NCI-H1105 (cell line): ENCODE measurements around the gene RMDN3.

Source experiments
- DNase-seq: peaks from one replicate; lab custom pipeline; 2025; lab: John Stamatoyannopoulos, UW

Gene RMDN3

GRCh38 chr15:40749151-40749630 lies 5.9 kb downstream of the RMDN3 start:
- DNase-seq = no peak

GRCh38 chr15:40747685-40748631 lies 7.1 kb downstream of the RMDN3 start:
- DNase-seq = no peak

- no peak for DNase-seq
Observed at GRCh38 chr15:40746916-40747418, 8.1 kb downstream of the RMDN3 start.

GRCh38 chr15:40744815-40745152 lies 10.3 kb downstream of the RMDN3 start:
- no peak for DNase-seq

GRCh38 chr15:40743921-40744814 lies 10.9 kb downstream of the RMDN3 start:
- DNase-seq = no peak

GRCh38 chr15:40743485-40743901 lies 11.6 kb downstream of the RMDN3 start:
- DNase-seq = no peak

GRCh38 chr15:40739854-40740253 lies 15.2 kb downstream of the RMDN3 start:
- DNase-seq = no peak

- no peak for DNase-seq
Observed at GRCh38 chr15:40739047-40739446, 16.0 kb downstream of the RMDN3 start.

GRCh38 chr15:40737048-40737447 lies 18.0 kb downstream of the RMDN3 start:
- DNase-seq = no peak

- no peak for DNase-seq
Observed at GRCh38 chr15:40736575-40736974, 18.5 kb downstream of the RMDN3 start.

- DNase-seq = no peak
Observed at GRCh38 chr15:40731034-40731433, 24.0 kb downstream of the RMDN3 start.

- DNase-seq = no peak
Observed at GRCh38 chr15:40723919-40724318, 31.1 kb downstream of the RMDN3 start.

GRCh38 chr15:40722934-40723333 lies 32.1 kb downstream of the RMDN3 start:
- DNase-seq = no peak

- DNase-seq = no peak
Observed at GRCh38 chr15:40722354-40722753, 32.7 kb downstream of the RMDN3 start.

GRCh38 chr15:40721701-40722100 lies 33.4 kb downstream of the RMDN3 start:
- no peak for DNase-seq

- DNase-seq = no peak
Observed at GRCh38 chr15:40716165-40716564, 38.9 kb downstream of the RMDN3 start.

GRCh38 chr15:40714144-40714543 lies 40.9 kb downstream of the RMDN3 start:
- no peak for DNase-seq

- no peak for DNase-seq
Observed at GRCh38 chr15:40706121-40706520, 48.9 kb downstream of the RMDN3 start.

GRCh38 chr15:40702077-40702476 lies 53.0 kb downstream of the RMDN3 start:
- no peak for DNase-seq

GRCh38 chr15:40697916-40698315 lies 57.1 kb downstream of the RMDN3 start:
- DNase-seq = no peak

- no peak for DNase-seq
Observed at GRCh38 chr15:40696228-40696627, 58.8 kb downstream of the RMDN3 start.

- no peak for DNase-seq
Observed at GRCh38 chr15:40695469-40695890, 59.6 kb downstream of the RMDN3 start.
